ENCODE measurements around the gene PRKN.

- TF ChIP-seq CTCF (IDR thresholded peaks at IDR 0.05; ENCODE audit: poor library complexity): no peak
- no peak for TF ChIP-seq EZH2 (IDR thresholded peaks at IDR 0.05; ENCODE audit: borderline replicate concordance)
These were observed 764.4 kb downstream of the PRKN start for GRCh38 chr6:161963181-161963580.
